Inflammatory macrophage (primary cell): Measurements from ENCODE around the gene ABRACL.
"Not testable (repeated sequence)": the region's sequence is repeated elsewhere in the genome, so short reads cannot be mapped to it uniquely, and the experiment has no call there.

ENCODE experiments used
- DNase-seq, 2 donors: peaks; one replicate each; pipeline ENCODE4 v3.0.0-alpha.2; 2020 to 2022
- total RNA-seq, 18 experiments: gene quantifications; one replicate each; lab custom pipeline; 2026; ENCODE audit warnings: mixed read lengths in 6 of 18, inconsistent platforms in 2 of 18; lab: John Stamatoyannopoulos, UW

The ABRACL gene, protein sequence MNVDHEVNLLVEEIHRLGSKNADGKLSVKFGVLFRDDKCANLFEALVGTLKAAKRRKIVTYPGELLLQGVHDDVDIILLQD
- 23.5 to 83.7 (median 43.4) reads per million in 18 experiments for total RNA-seq

DNA sequence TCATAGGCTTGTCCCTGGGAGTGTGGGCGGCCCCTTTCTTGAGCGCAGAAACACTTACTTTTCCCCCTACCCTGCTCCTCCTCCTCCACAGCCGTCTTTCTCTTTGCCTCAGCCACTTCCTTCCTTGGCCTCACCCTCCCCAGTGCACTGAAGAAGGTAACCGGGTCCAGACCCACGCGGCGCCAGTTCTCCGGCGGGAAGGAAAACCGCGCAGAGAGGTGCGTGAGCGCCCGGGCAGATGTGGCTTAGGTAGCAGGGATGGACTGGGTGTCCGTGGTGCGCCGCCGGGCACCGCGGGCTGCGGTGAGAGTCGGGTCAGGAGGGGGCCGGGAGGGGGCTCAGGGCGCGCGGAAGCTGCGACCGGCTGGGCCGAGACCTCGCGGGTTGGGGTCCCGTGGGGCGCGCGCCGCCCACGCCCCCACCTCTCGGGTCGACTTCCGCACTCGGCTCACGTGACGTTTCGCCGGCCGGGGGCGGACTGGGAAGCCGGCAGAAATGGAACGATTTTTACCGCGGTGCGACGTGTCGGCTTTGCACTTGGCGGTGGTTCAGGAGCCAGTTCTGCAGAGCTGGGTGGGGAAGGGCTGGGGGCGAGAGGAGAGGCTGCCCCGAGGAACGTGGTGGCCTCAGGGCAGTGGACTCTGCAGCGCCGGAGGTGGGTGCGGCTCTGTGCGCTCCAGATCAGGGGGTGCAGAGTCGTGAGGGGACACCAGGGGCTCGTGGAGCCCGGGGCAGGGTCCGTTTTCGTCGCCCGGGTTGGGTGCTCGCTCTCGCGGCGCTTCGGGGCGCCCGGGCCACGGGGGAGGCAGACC lies at the start of gene ABRACL:
TSS of gene ABRACL (plus strand) at position 88 of the 812 bp plus-strand sequence. CDS start 5,416 bp downstream, outside the sequence.
- DNase-seq: peak; percentile 82 to 89

DNA sequence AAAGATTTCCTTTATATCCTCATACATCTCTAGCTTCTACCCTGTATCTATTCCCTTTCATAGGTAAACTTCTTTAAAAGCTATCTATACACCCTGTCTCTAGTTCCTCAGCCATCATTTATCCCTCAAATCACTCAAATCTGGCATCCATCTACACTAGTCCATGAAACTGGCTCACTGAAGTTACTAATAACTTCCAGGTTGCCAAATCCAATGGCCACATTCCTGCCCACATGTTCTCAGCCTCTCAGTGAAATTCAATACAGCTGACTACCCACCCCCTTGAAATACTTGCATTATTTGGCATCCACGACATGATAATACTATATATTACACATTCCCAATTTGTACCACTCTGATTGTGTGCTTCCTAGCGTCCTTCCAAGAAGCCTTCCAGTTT lies 49.2 kb upstream of the ABRACL start:
- no peak for DNase-seq

DNA sequence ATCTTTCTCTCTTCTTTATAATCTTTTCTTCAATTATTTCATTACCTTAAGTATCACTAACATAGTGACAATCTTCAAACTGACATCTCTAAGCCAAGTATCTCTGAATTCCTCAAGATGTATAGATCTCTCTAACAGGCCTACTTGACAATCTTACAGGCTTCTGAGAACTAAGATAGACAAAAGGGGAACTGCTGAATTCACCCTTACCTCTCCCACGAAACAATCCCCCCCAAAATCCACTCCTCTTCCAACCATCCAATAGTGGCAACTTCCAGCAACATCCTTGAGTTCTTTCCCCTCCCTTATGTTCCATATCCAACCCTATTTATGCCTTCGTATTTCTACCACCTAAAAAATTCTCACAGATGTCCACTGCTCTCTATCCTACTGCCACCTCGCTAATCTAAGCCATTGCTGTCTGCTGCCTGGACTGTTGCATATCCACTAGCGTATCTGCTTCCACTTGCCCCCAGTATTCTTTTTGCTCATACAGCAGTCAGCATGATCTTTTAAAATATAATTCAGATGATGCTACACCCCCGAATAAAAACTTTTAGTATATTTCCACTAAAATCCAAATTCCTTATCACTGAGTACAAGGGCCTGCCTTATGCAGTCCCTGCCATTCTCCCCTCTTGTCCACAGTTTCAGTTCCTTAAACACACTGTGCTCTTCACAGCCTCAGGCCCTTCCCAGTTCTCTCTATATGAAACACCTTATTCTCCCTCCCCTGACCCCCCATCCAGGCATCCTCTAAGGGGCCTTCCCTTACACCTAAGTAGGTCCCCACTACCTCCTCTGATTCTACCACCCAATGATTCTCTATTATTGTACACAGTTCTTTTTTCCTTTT lies 48.5 kb upstream of the ABRACL start:
- peak; percentile 38 to 42 for DNase-seq

DNA sequence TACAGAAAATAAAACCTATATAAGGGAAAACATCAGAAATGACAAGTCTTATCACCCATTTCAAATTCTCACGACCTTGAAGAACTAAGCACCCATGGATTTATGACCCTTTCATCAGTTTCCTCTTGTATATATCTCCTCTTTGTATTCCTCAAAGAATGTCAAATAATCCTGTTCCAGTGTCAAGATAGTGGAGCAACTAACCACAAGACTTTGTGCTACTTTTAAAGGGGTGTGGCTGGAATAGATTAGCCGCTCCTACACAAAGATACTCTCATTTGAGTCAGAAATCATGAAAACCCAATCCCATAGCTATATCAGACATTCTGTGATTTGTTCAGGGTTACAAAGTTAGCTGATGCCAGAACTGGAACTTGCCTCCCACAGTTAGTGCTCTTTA lies 47.1 kb upstream of the ABRACL start:
- no peak for DNase-seq

DNA sequence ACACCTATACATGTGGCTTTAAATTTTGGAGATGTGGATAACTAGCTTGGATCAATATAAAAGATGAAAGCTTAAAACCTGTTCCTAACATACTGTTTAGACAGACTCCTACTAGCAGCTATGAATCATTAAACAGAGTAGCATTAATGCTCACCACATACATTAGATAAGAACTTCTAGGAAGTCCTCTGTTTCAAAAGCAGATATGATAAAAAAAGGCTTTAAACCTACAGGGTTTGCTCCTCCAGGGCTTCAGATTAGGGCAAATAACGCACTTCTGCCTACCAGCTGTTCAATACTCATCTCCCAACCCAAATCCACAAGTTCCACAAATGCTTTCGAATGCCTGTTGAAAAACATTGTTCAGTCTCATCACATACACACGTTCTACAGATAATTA lies 42.0 kb upstream of the ABRACL start:
- DNase-seq: peak in 1 of 2 donors; percentile 22

- DNase-seq: no peak
These were observed 41.4 kb upstream of the ABRACL start for GRCh38 chr6:138987080-138987642.

- DNase-seq: peak; percentile 87 to 91
These were observed 40.7 kb upstream of the ABRACL start, which contains the start of gene REPS1 for GRCh38 chr6:138987643-138988468. REPS1 (minus strand) TSS chr6:138988253; CDS start chr6:138987682, 571 bp downstream.

GRCh38 chr6:138988469-138988834 lies 40.1 kb upstream of the ABRACL start:
- no peak for DNase-seq

DNA sequence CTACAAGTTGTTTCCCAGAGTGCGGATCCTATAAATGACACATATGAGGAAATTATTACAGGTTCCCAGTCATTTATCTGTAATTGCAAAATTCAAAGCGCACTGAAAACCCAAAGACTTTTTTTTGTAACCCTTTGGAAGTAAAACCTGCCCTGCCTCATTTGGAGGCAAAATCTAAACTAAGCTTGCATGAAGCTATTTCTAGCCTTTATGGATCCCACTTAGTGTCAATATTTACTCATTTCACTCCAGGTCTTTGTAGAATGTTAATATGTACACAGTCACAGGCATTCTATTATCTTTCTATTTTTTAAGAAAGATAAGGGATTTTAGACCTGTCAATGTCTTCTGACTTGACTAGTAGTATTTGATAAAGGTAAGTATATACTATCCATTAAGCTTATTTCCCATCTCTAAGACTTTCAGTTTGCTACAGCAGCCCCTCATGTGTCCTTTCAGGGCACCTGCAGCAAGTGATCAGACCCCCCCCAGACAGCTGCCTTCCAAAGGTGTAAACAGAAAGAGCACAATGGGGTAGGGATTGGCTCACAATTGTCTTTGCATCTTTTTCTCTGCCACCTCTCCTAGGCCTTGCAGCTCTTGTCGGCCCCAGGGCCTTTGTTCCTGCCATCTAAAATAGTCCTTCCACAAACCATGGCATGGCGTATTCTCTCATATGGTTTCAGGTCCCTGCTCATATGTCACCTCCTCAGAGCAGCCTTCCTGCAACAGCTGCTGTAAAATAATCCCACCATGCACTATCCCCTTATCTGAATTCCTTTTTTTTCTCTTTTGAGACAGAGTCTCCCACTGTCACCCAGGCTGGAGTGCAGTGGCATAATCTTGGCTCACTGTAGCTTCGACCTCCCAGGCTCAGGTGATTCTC lies 39.2 kb upstream of the ABRACL start:
- DNase-seq: no peak

DNA sequence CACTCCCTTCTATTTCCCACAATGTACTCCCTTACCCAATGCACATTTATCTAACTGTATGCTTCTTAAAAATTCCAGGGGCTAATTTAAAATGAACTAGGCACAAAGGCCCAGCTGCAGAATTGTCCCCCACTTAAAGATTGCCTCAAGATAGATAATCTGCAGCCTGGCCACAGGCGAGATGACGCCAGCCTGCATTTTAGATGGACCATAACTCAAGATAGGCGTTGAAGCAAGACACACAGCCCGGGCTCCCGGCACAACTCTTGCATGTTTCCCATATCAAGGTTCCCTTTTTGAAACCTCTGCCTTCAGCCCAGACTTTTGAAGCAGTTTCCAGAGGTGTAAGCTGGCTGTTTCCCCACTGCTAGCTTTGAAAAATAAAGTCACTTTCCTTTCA lies 37.3 kb upstream of the ABRACL start:
- peak; percentile 22 to 40 for DNase-seq

DNA sequence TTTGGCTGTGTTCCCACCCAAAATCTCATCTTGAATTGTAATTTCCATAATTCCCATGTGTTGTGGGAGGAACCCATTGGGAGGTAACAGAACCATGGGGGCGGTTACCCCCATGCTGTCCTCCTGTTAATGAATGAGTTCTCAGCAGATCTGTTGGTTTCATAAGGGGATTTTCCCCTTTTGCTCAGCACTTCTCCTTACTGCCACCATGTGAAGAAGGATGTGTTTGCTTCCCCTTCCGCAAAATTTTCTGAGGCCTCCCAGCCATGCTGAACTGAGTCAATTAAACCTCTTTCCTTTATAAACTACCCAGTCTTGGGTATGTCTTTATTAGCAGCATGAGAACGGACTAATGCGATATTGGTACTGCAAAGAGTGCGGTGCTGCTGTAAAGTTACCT lies 35.6 kb upstream of the ABRACL start:
- peak; percentile 77 to 79 for DNase-seq

- DNase-seq: not testable (repeated sequence)
These were observed 35.1 kb upstream of the ABRACL start for GRCh38 chr6:138993410-138993809.

- no peak for DNase-seq
These were observed 32.0 kb upstream of the ABRACL start for GRCh38 chr6:138996524-138996923.

DNA sequence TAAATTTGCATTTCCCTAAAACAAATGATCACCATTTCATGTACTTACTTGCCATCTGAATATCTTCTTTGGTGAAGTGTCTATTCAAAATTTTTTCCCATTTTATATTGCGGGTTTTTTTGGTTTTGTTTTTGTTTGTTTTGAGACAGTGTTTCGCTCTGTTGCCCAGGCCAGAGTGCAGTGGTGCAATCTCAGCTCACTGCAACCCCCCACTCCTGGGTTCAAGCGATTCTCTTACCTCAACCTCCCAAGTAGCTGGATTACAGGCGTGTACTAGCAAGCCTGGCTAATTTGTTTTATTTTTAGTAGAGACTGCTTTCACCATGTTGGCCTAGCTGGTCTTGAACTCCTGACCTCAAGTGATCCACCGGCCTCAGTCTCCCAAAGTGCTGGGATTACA lies 31.4 kb upstream of the ABRACL start:
- no peak for DNase-seq

DNA sequence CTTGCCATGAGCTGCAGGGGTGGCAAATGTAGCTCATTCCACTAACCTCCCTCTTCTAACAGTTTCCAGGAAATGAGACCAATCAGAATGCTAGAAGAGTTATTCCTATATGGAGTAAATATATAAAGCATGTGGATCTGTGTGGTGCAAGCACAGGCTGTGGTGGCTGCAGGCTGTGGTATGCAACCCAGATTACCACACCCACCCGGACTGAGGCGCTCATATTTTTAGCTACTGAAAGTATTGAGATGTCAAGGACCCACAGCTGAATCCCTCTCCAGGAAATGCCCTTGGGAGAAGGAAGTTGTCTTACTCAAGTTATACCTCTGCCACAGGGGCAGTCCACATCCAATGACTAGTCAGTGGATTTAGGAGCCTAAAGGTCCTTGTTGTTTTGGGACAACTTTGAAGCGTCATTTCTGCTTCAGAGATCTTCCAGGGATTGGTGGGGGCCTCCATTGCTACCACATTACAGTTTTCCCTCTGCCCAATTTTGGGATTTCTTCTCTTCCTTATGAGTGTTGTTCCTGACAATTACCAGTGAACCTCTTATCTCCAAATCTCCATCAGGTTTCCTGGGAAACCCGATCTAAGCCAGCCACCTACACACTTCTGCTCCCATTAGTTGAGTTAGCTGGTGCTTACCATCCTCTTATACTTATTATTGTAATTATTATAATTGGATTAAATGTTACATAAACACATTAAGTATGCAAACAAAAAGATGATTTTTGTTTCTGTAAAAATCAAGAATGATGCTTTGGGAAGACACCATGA lies 28.4 kb upstream of the ABRACL start:
- peak; percentile 30 to 47 for DNase-seq

DNA sequence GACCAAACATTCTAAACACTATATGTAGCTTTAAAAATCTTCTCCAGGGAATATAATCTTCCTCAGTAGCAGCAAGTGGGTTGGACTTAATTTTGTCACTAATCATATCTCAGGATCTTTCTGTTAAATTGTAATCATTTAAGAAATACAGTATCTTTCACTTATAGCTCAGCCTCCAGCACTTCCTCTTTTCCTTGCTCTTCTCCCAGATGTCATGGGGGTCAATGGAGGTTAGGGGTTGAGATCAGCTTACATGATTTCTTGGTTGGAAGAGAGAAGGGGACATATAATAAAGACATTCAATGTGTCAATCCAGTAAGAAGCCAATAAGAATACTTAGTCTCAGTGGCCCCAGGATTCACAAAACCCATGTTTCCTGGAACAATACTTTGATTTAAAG lies 24.8 kb upstream of the ABRACL start:
- peak; percentile 25 to 42 for DNase-seq

- no peak for DNase-seq
These were observed 22.1 kb upstream of the ABRACL start for GRCh38 chr6:139006477-139006876.

DNA sequence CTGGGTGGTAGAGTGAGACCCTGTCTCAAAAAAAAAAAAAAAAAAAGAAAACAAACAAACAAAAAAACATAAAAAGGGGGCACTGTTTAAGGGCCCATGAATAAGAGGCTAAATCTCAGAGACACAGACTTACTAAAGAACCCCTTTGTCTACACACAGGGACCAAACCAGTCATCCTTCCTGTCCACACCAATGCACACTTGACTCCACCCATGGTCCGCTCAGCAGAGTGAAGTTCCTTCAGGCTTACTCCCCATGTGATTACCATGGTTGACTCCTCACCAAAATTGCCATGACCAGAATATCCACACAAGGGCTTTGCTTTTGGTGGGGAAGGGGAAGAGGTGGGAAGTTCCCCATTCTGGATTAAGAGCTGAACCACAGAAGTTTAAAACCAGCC lies 21.1 kb upstream of the ABRACL start:
- no peak for DNase-seq

- DNase-seq: peak; percentile 35 to 53
These were observed 20.4 kb upstream of the ABRACL start for GRCh38 chr6:139008117-139008516.

- no peak for DNase-seq
These were observed 17.9 kb upstream of the ABRACL start for GRCh38 chr6:139010674-139011073.
